NCI-H187 (cell line): ENCODE measurements around the gene TELO2.

Experiments
- DNase-seq, 2 experiments: peaks; one replicate each; lab custom pipeline; 2025; lab: John Stamatoyannopoulos, UW

Gene TELO2

DNA sequence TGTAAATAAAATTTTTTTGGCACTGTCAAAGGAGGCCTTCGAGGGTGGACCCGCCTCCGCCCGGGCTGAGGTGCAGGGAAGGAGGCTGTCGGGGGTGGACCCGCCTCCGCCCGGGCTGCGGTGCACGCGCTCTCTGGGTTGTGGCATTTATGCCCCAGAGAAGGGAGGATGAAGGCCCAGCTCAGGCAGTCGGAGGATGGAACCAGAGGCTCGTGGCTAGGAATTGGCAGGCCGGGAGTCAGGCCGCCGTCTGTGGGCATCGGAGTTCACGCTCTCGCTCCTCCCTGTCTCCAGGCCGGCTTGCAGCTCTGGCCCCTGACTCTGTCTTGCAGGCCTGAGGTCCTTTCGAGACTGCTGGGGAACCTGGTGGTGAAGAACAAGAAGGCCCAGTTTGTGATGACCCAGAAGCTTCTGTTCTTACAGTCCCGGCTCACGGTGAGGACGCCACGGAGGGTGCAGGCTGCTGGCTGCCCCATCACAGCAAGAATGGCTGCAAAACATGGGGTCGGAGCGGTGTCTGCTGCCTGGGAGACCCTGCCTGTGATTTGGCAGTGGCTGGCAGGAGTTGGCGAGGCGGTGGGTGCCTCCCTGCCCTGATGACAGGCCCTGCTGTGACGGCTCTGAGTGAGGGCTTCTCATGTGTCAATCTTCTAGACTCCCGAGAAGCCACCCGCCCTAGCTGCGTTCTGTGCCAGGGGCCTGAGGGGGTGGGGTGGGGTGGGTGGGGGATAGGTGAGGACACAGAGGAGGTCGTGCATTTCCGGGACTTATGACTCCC, 5.9 kb downstream of the TELO2 start:
- no peak for DNase-seq

GRCh38 chr16:1499756-1500464, 6.8 kb downstream of the TELO2 start:
- DNase-seq, result no peak

- no peak for DNase-seq
These were observed 7.4 kb downstream of the TELO2 start for GRCh38 chr16:1500465-1501150.

- DNase-seq, result no peak
These were observed 8.5 kb downstream of the TELO2 start for GRCh38 chr16:1501630-1502029.

DNA sequence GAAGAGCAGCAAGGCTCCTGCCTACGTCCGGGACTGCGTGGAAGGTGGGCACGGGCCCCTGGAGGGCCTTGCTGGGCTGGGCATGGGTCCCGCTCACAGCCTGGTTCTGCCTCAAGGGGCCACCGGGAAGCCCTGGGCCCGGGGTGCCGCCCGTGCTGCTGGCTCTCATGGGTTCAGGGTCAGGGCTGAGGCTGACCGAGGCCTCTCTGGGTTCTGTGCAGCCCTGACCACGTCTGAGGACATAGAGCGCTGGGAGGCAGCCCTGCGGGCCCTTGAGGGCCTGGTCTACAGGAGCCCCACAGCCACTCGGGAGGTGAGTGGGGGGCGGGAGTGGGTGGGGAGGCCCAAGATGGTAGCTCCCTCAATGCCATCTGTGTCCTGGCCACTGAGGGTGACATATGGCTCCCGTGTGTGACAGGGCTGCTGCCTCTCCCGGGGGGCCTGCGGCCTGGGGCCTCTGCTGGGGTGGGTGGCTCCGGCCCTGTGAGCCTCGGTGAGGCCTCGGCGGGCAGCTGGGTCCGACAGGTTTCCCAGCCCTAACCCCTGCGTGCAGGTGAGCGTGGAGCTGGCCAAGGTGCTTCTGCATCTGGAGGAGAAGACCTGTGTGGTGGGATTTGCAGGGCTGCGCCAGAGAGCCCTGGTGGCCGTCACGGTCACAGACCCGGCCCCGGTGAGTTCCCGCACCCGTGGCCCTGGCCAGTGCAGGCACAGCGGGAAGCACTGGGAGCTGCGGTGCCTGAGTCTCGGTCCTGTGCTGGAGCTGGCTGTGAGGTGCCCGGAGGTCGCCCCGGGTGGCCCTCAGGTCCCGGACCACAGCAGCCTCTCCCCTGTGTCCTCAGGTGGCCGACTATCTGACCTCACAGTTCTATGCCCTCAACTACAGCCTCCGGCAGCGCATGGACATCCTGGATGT, 9.2 kb downstream of the TELO2 start:
- DNase-seq, result no peak

DNA sequence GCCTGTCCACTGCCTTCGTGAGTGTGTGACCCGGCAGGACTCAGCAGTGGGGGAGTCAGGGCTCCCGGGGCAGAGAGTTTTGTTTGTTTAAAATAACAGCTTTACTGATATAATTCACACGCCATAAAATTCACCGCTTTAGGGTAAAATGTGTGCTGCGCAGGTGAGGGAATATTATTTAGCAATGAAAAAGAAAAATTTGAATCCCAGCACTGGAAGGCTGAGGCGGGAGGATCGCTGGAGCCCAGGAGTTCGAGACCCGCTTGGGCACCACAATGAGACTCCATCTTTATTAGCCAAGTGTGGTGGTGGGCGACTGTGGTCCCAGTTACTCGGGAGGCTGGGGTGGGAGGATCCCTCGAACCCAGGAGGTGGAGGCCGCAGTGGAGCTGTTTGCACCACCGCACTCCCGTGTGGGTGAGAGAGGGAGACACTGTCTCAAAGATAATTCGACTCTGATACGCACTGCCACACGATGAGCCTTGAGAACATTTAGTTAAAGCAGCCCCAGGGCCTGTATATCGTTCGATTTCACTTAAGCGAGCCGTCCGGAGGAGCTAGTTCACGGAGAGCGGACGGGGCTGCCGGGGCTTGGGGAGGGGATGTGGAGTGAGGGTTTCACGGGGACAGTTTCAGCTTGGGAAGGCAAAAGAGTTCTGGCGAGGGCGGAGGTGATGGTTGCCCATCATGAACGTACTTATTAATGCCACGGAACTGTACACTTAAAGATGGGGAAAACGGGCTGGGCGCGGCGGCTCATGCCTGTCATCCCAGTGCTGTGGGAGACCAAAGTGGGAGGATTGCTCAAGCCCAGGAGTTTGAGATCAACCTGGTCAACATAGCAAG, 10.2 kb downstream of the TELO2 start:
- no peak for DNase-seq

GRCh38 chr16:1505073-1505844, 12.1 kb downstream of the TELO2 start:
- DNase-seq, result no peak

DNA sequence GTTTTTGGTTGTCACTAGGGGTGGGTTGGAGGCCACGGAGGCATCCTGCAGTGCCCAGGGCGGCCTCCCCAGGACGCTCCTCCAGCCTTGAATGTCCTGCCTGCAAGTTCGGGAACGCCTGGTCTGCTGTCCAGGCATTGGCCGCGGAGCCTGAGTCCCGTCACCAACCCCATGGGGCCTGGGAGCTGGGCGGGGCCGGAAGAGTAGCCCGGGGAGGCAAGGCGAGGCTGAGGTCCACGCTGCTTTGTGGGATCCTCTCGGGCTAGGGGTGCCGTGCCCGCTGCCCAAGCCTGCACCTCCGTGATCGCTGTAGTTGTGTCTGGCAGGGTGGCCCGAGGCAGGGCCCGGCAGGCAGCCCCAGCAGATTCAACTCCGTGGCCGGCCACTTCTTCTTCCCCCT, 12.8 kb downstream of the TELO2 start:
- no peak for DNase-seq

DNA sequence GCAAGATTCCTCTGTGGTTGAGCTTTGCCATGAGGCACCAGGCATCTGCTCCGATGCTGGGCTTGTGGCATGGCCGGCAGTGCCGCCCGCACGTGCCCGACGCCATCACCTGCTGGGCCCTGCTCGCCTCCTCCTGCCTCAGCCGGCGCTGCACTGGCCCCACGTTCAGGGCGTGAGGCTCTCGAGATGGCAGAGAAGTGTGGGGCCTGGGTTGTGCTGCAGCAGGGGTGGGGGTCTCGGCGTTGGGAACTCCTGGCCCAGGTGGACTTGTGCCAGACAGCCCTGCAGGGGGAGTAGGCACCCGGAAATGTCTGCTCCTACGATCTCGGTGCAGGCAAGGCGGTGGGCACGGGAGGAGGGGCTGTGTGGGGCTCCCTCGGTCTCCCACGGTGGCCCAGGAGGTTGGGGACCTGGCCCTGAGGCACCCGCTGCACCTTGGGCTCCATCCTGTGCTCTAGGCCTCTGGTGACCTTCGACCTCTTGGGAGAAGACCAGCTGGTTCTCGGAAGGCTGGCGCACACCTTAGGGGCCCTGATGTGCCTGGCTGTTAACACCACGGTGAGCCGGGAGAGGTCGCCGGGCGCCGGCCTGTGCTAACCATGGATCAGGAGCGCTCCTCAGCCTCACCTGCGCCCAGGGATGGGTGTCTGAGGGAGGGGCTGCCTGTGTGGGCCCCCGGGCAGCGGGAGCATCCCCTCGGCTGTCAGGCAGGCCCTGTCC, 13.5 kb downstream of the TELO2 start:
- DNase-seq, result no peak

DNA sequence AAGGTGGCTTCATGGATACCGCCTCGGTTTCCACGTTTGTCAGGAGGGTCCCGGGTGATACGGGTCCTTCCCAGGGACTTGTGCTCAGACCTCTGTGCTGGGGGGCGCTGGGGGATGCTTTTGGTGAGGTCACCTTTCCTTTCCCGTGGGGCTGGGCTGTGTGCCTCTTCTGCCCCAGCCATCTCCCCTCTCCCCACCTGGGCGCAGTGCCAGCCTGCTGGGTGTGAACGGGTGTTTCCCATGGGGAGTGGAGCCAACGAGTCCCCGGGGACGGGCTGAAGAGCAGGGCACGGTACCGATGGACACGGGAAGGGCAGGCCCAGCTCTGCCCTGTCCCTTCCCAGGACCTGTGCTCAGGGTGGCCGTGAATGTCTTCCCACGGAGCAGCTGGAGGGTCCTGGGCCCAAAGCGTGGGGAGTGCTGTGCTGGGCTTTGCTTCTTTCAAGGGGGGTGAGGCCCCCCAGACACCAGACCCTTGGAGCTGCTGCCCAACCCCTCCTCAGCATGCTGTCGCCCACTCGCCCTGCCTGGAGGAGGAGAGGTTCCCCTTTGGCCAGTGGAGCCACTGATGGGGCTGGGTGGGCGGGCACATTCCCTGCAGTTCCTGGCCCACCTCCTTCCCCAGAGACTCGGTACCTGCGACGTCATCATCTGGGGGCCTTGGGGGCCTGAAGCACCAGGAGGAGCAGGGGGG, 15.5 kb downstream of the TELO2 start:
- no peak for DNase-seq

DNA sequence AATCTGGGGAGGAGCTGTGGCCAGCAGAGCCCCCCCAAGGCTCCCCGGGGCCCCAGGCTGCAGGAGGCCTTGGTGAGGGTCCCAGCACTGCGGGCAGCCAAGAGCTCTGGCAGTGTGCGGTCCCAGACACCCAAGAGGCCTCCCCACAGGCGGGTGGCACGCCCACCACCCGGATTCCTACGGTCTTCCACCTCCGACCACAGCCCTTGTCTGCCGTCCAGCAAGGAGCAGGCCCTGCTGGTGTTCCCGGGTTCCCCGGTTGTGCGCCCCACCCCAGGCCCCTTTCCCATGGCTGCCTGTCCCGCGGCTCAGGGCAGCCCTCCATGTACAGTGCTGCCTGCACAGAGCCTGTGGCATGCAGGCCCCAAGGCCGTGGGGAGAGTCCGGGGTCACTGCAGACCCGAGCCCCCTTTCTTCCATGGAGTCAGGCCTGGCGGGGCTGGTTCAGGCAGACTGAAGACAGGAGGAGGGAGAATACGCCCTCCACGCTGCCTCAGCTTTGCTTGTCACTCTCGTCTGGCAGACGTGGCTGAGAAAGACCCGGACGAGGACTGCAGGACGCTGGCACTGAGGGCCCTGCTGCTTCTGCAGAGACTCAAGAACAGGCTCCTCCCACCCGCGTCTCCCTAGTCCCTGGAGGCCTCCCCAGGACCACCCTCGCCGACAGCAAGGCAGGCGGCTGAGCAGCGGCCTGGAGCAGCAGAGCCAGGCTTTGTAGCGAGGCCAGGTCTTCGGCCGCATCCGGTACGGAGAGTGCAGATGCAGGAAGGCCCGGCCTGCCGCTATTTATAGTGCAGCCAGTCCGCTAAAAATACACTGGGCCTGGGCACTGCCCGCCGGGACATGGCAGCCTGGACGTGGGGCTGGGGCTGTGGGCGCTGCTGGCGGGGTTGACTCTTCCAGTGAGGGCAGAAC, 16.4 kb downstream of the TELO2 start:
- DNase-seq, result no peak

DNA sequence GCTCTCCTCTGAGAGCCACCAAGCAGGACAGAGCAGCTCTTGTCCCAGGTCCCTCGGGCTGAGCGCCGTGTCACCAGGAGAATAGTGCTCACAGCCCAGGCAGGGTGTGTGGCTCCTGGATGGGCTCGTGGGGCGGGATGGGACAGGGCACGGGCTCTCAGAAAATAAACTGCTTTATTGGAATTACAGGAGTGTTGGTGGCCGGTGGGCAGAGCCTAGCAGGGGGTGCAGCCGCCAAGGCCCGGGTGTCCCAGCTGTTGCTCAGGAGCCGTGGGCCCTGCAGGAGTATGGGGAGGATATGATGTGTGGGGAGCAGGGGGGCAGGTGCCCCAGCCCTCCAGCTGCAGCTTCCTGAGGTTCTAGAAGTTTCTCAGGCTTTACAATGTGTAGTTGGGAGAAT, 17.1 kb downstream of the TELO2 start:
- no peak for DNase-seq

- DNase-seq, result no peak
These were observed 17.8 kb downstream of the TELO2 start for GRCh38 chr16:1510941-1511351.

GRCh38 chr16:1511662-1512569, 18.8 kb downstream of the TELO2 start:
- DNase-seq, result no peak

DNA sequence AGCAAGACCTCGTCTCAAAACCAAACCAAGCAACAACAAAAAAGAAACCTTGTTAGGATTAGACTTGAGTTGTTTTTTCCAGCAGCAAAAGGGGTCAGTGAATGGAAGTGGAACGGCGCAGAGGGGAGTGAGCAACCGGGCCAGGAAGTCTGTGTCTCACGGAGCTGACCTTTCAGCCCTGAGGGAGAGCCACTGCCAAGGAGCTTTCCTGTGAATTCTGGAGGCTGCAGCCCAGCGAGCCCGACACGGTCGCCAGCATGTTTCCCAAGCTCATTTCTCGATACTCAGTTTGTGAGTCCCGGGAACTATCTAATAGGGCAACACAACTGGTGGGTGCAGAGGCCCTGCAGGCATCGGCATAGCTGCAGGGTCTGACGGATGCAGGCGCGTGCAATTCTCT, 19.6 kb downstream of the TELO2 start:
- no peak for DNase-seq

DNA sequence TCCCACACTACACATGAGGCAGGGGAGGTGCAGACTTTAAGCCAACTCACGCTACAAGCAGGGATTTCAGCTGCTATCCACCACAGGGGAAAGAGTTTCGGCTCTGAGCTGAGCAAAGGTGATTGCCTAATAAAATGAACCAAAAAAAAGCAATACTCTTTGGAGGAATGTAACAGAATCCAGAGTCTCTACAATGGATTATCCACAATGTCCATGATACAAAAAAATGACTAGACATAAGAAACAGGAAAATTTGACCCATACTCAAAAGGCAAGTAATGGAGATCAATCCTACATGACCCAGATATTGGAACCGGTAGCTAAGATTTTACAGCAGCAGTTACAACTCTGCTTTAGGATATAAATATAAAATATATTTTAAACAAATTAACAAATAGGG, 21.3 kb downstream of the TELO2 start:
- no peak for DNase-seq

DNA sequence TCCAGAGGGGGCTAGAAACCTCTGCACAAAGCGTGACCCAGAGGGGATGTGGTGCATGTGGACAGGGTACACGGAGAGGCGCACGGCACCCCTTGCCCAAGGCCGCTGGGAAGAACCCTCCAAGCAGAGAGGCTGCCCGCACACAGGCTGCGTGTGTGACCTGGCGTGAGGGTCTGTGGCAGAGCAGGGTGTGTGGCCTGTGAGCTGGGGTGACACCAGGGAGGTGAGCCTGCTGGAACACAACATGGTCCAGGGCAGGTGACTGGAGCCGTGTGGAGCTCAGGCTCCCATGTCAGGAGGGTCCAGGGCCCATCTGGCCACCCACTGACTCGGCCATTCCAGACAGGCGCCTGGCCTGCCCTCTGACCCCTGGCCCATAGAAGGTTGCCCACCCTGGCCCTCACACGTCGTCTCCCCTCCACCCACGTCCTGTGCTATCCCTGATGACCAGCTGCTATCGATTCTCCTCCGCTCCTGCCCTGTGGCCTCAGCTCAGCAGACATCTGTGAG, 25.5 kb downstream of the TELO2 start:
- DNase-seq, result no peak
